AG04450 (cell line): Measurements from ENCODE around the gene ATP6V1C2. TPM values are rescaled to one million over a fixed set of nuclear protein-coding genes. Genes with fewer than 3 reads are reported as not detected.

Experiments
- CTCF ChIA-PET: fragments of 300-600, 350-600 bp; formaldehyde crosslinking; extraction: SDS; loops from one replicate; lab custom pipeline; 2022; ENCODE audit warnings: antibody characterized with exemption, inconsistent platforms; lab: Charles Lee
- POLR2A ChIA-PET: fragments of 350-600 bp; formaldehyde crosslinking; extraction: SDS; loops from one replicate; lab custom pipeline; 2021; ENCODE audit warnings: antibody characterized with exemption, inconsistent platforms; lab: Yijun Ruan, JAX
- DNase-seq: peaks from one replicate; pipeline ENCODE4 v3.0.0-alpha.2; 2011; ENCODE audit warnings: low read depth, low spot score
- H3K27ac ChIP-seq: one replicate; pipeline ENCODE4 v1.5.1; 2012; ENCODE audit warnings: low read depth, low read length, control low read depth
- H3K27me3 ChIP-seq: one replicate; pipeline ENCODE4 v1.6.0; 2012; ENCODE audit warnings: low read length; ENCODE audit not compliant: control insufficient read depth, insufficient read depth
- H3K4me3 ChIP-seq: 2 replicates; pipeline ENCODE4 v1.5.1; 2011; ENCODE audit warnings: mild to moderate bottlenecking, low read depth, low read length, control low read depth
- H3K9me3 ChIP-seq: 2 replicates; pipeline ENCODE4 v1.5.1; 2012; ENCODE audit warnings: low read length; ENCODE audit not compliant: control insufficient read depth, insufficient read depth
- CTCF ChIP-seq: IDR thresholded peaks from 2 replicates; pipeline ENCODE4 v1.5.1; 2011; ENCODE audit warnings: low read depth, low read length, control low read depth, inconsistent platforms
- polyA plus RNA-seq: library from polyadenylated mRNA; depleted of rRNA; stranded (reverse); fragments of >200 nt; gene quantifications from 2 replicates; pipeline ENCODE4 v1.2.3, GENCODE V29; 2011

The ATP6V1C2 gene
- polyA plus RNA-seq, 1 experiment, result 0.14 TPM

GRCh38 chr2:10781746-10782145 lies 60.3 kb downstream of the ATP6V1C2 start:
- Histone ChIP-seq H3K27me3 (no peaks in the 10 kb centered on the region), H3K4me3 (no peak overlapping the region), H3K27ac (no peak overlapping the region), H3K9me3 (no peaks in the 10 kb centered on the region; the same call in 1 of the 2 replicates)
- DNase-seq, result no peak
- CTCF ChIA-PET, result no interaction called here
- POLR2A ChIA-PET, result no interaction called here
- no peak for TF ChIP-seq CTCF

- Histone ChIP-seq H3K9me3 (no peaks in the 10 kb centered on the region; the same call in 1 of the 2 replicates), H3K27ac (no peak overlapping the region), H3K27me3 (no peaks in the 10 kb centered on the region), H3K4me3 (no peak overlapping the region)
- no peak for DNase-seq
- ChIA-PET POLR2A (no interaction called here), CTCF (no interaction called here)
- no peak for TF ChIP-seq CTCF
Measured at GRCh38 chr2:10783421-10783820, 62.0 kb downstream of the ATP6V1C2 start.

- ChIA-PET CTCF (no interaction called here), POLR2A (no interaction called here)
- DNase-seq, result no peak
- Histone ChIP-seq H3K9me3 (no peaks in the 10 kb centered on the region; the same call in 1 of the 2 replicates), H3K27me3 (no peaks in the 10 kb centered on the region), H3K27ac (no peak overlapping the region), H3K4me3 (no peak overlapping the region)
- TF ChIP-seq CTCF, result no peak
Measured at GRCh38 chr2:10784719-10785118, 63.3 kb downstream of the ATP6V1C2 start.

GRCh38 chr2:10785260-10785659 lies 63.8 kb downstream of the ATP6V1C2 start:
- no peaks in the 10 kb centered on the region for H3K9me3 ChIP-seq
- no peak for DNase-seq
- no peaks in the 10 kb centered on the region for H3K27me3 ChIP-seq
- no peak overlapping the region for H3K27ac ChIP-seq
- no peak for TF ChIP-seq CTCF
- H3K4me3 ChIP-seq, result no peak overlapping the region
- POLR2A ChIA-PET, result no interaction called here
- CTCF ChIA-PET, result no interaction called here

GRCh38 chr2:10786240-10786982 lies 65.0 kb downstream of the ATP6V1C2 start:
- Histone ChIP-seq H3K27ac (no peak overlapping the region), H3K27me3 (no peaks in the 10 kb centered on the region), H3K9me3 (no peaks in the 10 kb centered on the region), H3K4me3 (no peak overlapping the region)
- no peak for TF ChIP-seq CTCF
- CTCF ChIA-PET, result no interaction called here
- DNase-seq, result no peak
- POLR2A ChIA-PET, result no interaction called here
